GM12891 (cell line): ENCODE results near the gene NRP2.

Source experiments
- POLR2A ChIP-seq: IDR thresholded peaks from 2 replicates; pipeline ENCODE4 v1.6.1; 2011; ENCODE audit warnings: low read depth, low read length, control low read depth
- POLR2AphosphoS5 ChIP-seq: IDR thresholded peaks from 2 replicates; pipeline ENCODE4 v1.6.1; 2011; ENCODE audit warnings: low read depth, low read length, control low read depth
- SPI1 ChIP-seq: IDR thresholded peaks from 2 replicates; pipeline ENCODE4 v1.6.1; 2011; ENCODE audit warnings: low read depth, low read length, control low read depth
- TAF1 ChIP-seq: IDR thresholded peaks from 2 replicates; pipeline ENCODE4 v1.6.1; 2011; ENCODE audit warnings: low read depth, low read length, control low read depth

DNA sequence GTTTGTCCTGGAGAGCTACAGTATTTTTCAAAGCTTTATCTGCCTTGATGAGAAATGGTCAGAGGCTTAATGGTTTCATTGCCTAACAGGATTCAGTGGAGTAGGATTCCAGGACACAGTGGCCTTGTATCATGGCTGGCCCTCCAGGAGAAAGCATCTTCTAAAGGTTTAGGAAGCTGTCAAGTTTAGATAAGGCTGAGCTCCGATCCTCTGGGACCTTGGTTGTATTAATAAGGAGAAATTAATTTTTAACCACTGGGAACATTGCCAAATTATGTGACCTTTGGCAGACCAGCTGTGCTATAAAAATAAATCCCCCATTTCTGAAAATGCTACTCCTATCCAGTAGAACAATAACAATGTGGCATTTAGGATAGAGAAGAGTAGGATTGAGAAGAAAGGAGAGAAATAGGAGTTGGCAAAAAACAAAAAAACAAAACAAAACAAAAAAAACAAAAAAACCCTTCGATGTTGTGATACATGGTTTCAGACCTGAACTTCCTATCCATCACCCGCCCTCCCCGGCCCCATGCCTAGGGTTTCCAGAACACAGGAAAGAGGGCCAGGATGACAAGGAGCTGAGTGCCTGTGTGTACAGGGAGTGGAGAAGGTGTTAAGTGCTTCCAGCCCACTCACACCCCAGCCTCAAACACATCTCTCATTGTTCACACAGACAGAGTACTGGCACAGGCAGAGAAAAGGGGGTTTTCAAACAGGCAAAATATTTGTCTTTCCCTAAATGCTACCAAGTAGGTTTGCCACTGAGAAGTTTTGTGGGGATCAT is 6.3 kb downstream of the NRP2 start:
- TF ChIP-seq SPI1 (no peak), POLR2AphosphoS5 (no peak), TAF1 (no peak), POLR2A (no peak)
